Fibroblast of villous mesenchyme (primary cell): ENCODE measurements around the gene MAP7. TPM values are rescaled to one million over a fixed set of nuclear protein-coding genes. Genes with fewer than 3 reads are reported as not detected.

ENCODE experiments used
- DNase-seq: peaks from one replicate; pipeline ENCODE4 v3.0.0-alpha.2; 2010; ENCODE audit warnings: low read depth
- H3K4me3 ChIP-seq: 2 replicates; pipeline ENCODE4 v1.5.1; 2011; ENCODE audit warnings: low read depth, mild to moderate bottlenecking, low read length
- CTCF ChIP-seq: IDR thresholded peaks from 2 replicates; pipeline ENCODE4 v1.5.1; 2012; ENCODE audit warnings: low read depth, mild to moderate bottlenecking, low read length; ENCODE audit not compliant: insufficient read depth
- total RNA-seq: library from RNA; depleted of rRNA; stranded (reverse); fragments of >200 nt; gene quantifications from 2 replicates; pipeline ENCODE4 v1.2.3, GENCODE V29; 2012

The MAP7 gene
- total RNA-seq, 1 donor = 1.3 TPM

- H3K4me3 ChIP-seq = no peak overlapping the region
- TF ChIP-seq CTCF = no peak
- DNase-seq = no peak
These were observed 83.0 kb downstream of the MAP7 start for GRCh38 chr6:136467186-136467585.

GRCh38 chr6:136466777-136467176 lies 83.4 kb downstream of the MAP7 start:
- no peak for TF ChIP-seq CTCF
- H3K4me3 ChIP-seq = no peak overlapping the region
- no peak for DNase-seq

- no peak for TF ChIP-seq CTCF
- H3K4me3 ChIP-seq = no peak overlapping the region
- DNase-seq = peak; percentile 33
These were observed 84.4 kb downstream of the MAP7 start for GRCh38 chr6:136465766-136466303.

- H3K4me3 ChIP-seq = no peak overlapping the region
- DNase-seq = no peak
- TF ChIP-seq CTCF = no peak
These were observed 85.3 kb downstream of the MAP7 start for GRCh38 chr6:136464874-136465273.

DNA sequence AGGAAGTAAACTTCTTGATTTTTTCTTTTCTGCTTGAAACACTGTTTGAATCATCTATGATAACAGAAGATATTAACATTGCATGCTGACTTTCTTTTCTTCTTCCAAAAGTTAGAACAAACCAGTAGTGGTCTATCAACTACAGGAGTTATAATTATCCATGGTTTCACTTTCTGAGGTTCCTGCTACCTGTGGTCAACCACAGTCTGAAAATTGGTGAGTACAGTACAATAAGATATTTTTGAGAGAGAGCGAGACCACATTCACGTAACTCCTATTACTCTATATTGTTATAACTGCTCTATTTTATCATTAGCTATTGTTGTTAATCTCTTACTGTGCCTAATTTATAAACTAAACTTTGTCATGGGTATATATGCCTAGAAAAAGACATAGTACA lies 86.1 kb downstream of the MAP7 start:
- TF ChIP-seq CTCF = no peak
- no peak overlapping the region for H3K4me3 ChIP-seq
- DNase-seq = no peak

DNA sequence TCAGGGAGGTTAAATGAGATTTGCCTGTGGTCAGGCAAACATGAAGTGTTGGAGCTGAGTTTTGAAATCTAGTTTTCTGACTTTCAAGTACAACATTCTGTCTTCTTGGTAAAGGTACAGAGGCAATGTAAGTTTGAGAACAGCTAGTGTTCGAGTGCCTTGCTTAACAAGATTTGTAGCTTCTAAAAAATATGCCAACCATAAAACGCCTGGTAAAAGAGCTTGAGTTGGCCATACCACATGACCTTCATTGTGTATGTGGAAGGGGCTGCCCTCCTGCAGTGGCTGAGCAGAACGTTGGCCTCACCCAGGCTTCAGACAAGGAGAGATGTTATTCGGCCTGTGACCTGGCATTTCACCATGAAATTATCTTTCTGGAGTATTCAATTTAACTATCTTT lies 86.5 kb downstream of the MAP7 start:
- H3K4me3 ChIP-seq = no peak overlapping the region
- no peak for DNase-seq
- TF ChIP-seq CTCF = no peak

DNA sequence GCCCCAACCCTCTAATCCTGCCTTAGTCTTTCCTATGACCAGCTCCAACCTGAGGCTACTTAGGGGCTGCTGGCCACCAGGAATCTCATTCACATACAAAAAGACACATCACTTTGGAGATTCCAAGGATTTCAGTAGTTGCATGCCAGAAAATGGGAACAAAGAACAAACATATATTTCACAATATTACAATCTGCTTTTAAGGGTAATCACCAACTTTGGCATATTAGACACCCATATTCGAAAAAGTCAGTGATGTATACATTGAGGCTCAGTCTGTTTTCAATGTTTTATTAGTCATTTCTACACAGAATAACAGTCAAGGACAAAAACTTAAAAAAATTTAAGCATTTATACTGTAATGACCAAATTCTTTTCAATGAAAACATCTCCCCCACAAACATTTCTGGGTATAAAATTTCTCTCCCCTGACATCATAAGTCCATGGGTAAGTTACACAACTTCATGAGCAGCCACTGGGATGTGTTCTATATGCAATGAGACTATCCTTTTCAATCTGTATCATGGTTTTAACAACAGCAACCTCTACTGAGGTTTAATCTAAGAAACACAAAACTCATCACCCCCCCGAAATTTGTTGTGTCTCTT lies 103.5 kb downstream of the MAP7 start:
- no peak overlapping the region for H3K4me3 ChIP-seq
- TF ChIP-seq CTCF = no peak
- DNase-seq = peak; percentile 70
